Gastroesophageal sphincter (tissue), 4 donors: ENCODE data around the gene RFLNA. TPM values are rescaled to one million over a fixed set of nuclear protein-coding genes. Genes with fewer than 3 reads are reported as not detected.

ENCODE experiments used
- ATAC-seq: fragments of 150-250 bp; one replicate; pipeline ENCODE4 v1.9.1; 2016; ENCODE audit warnings: mild to moderate bottlenecking, moderate library complexity
- H3K27ac ChIP-seq, 4 donors: fragments of 200-600 bp; sonication (generic) in 3 of 4; 1 replicate in 3 of 4; 2 replicates in 1 of 4; pipeline ENCODE4 v1.5.1; 2016 to 2019
- H3K27me3 ChIP-seq: fragments of 200-600 bp; sonication (generic); one replicate; pipeline ENCODE4 v1.5.1; 2019
- H3K36me3 ChIP-seq, 2 donors: fragments of 200-600 bp; sonication (generic); one replicate each; pipeline ENCODE4 v1.5.1; 2019; ENCODE audit warnings: control low read depth in 1 of 2
- H3K4me1 ChIP-seq, 3 donors: fragments of 200-600 bp; sonication (generic); 1 replicate in 2 of 3; 2 replicates in 1 of 3; pipeline ENCODE4 v1.5.1; 2016 to 2019; ENCODE audit warnings: control low read depth in 2 of 3
- H3K4me3 ChIP-seq, 2 donors: fragments of 200-600 bp; sonication (generic); one replicate each; pipeline ENCODE4 v1.5.1; 2019; ENCODE audit warnings: mild to moderate bottlenecking in 1 of 2, moderate library complexity in 1 of 2
- H3K9me3 ChIP-seq, 3 donors: fragments of 200-600 bp; sonication (generic); one replicate each; pipeline ENCODE4 v1.5.1; 2017 to 2019; ENCODE audit warnings: control low read depth in 2 of 3
- CTCF ChIP-seq, 4 experiments: fragments of 200-600 bp in 2 of 4; fragments of 450-650 bp in 2 of 4; sonication (generic) in 1 of 4; IDR thresholded peaks; one replicate each; pipeline ENCODE4 v1.5.1; 2017 to 2019; ENCODE audit warnings: antibody characterized with exemption in 4 of 4, mild to moderate bottlenecking in 2 of 4, moderate library complexity in 2 of 4
- EP300 ChIP-seq: sonication (generic); formaldehyde crosslinking; IDR thresholded peaks from one replicate; pipeline ENCODE4 v1.6.1; 2017; ENCODE audit warnings: antibody characterized with exemption, mild to moderate bottlenecking
- POLR2A ChIP-seq, 2 donors: fragments of 450-650 bp; IDR thresholded peaks; one replicate each; pipeline ENCODE4 v1.6.1; 2017; ENCODE audit warnings: antibody characterized with exemption in 2 of 2, mild to moderate bottlenecking in 2 of 2, moderate library complexity in 1 of 2
- POLR2AphosphoS5 ChIP-seq: sonication (generic); formaldehyde crosslinking; IDR thresholded peaks from one replicate; pipeline ENCODE4 v1.6.1; 2017; ENCODE audit warnings: antibody characterized with exemption
- WGBS, 2 donors: methylation state at CpG; one replicate each; pipeline ENCODE4 v1.1.5; 2018; ENCODE audit warnings: low coverage in 1 of 2; 5-methylcytosine and 5-hydroxymethylcytosine counted together
- total RNA-seq, 4 donors: library from RNA; depleted of rRNA; stranded (reverse); fragments of >200 nt; gene quantifications; one replicate each; pipeline ENCODE4 v1.1.0, GENCODE V29; 2016

Gene RFLNA
- total RNA-seq, 4 donors from 2014 or later, result 0.39 to 1.2 (median 0.54) TPM; not detected in 1

- Histone ChIP-seq H3K27ac (no peak overlapping the region), H3K36me3 (no peaks in the 10 kb centered on the region), H3K4me1 (no peaks in the 10 kb centered on the region), H3K27me3 (peaks cover 18% of the 10 kb centered on the region), H3K9me3 (no peaks in the 10 kb centered on the region), H3K4me3 (no peak overlapping the region)
- TF ChIP-seq EP300, result no peak
- TF ChIP-seq CTCF (IDR thresholded peaks at IDR 0.05), result no peak
- TF ChIP-seq POLR2AphosphoS5, result no peak
- TF ChIP-seq POLR2A (IDR thresholded peaks at IDR 0.05), result no peak
- no peak for ATAC-seq
- WGBS, 2 donors, result 60% methylated on average over 1 of the region's 18 CpGs; no CpG with 5 or more reads in 1 of the 2 donors
These were observed 7.4 kb downstream of the RFLNA start for GRCh38 chr12:124302241-124302806.

GRCh38 chr12:124302807-124303578 is 8.1 kb downstream of the RFLNA start:
- no peak for ATAC-seq
- Histone ChIP-seq H3K4me1 (no peaks in the 10 kb centered on the region), H3K4me3 (no peak overlapping the region), H3K36me3 (no peaks in the 10 kb centered on the region), H3K9me3 (no peaks in the 10 kb centered on the region), H3K27ac (no peak overlapping the region), H3K27me3 (peaks cover 13% of the 10 kb centered on the region)
- no CpG with 5 or more reads among the region's 27 CpGs for WGBS, 2 donors
- TF ChIP-seq CTCF (IDR thresholded peaks at IDR 0.05), result no peak
- TF ChIP-seq POLR2AphosphoS5, result no peak
- no peak for TF ChIP-seq POLR2A (IDR thresholded peaks at IDR 0.05)
- TF ChIP-seq EP300, result no peak

GRCh38 chr12:124303579-124304313 is 8.9 kb downstream of the RFLNA start:
- no peaks in the 10 kb centered on the region for H3K9me3 ChIP-seq
- no peaks in the 10 kb centered on the region for H3K36me3 ChIP-seq
- TF ChIP-seq POLR2AphosphoS5 (no peak), CTCF (IDR thresholded peaks at IDR 0.05) (no peak), EP300 (no peak), POLR2A (IDR thresholded peaks at IDR 0.05) (no peak)
- no peaks in the 10 kb centered on the region for H3K4me1 ChIP-seq
- no peak overlapping the region for H3K27ac ChIP-seq
- peaks cover 5% of the 10 kb centered on the region for H3K27me3 ChIP-seq
- no peak for ATAC-seq
- H3K4me3 ChIP-seq, result no peak overlapping the region
- WGBS, 2 donors, result 80 to 95% methylated on average over 3 to 7 of the region's 38 CpGs

- Histone ChIP-seq H3K4me3 (no peak overlapping the region), H3K27ac (no peak overlapping the region), H3K36me3 (no peaks in the 10 kb centered on the region), H3K27me3 (no peaks in the 10 kb centered on the region), H3K4me1 (no peaks in the 10 kb centered on the region), H3K9me3 (no peaks in the 10 kb centered on the region)
- TF ChIP-seq POLR2AphosphoS5 (no peak), CTCF (IDR thresholded peaks at IDR 0.05) (no peak), EP300 (no peak), POLR2A (IDR thresholded peaks at IDR 0.05) (no peak)
- no peak for ATAC-seq
- 50 to 89% methylated on average over 1 to 4 of the region's 20 CpGs for WGBS, 2 donors
These were observed 9.5 kb downstream of the RFLNA start for GRCh38 chr12:124304314-124304790.
